SH-SY5Y (cell line): ENCODE results near the gene CES5A.

ENCODE experiments used
- GATA2 ChIP-seq: IDR thresholded peaks from 2 replicates; pipeline ENCODE4 v1.6.1; 2011; ENCODE audit warnings: mild to moderate bottlenecking, low read depth, low read length
- GATA3 ChIP-seq: IDR thresholded peaks from 2 replicates; pipeline ENCODE4 v1.6.1; 2011; ENCODE audit warnings: low read depth, mild to moderate bottlenecking, low read length, moderate library complexity

DNA sequence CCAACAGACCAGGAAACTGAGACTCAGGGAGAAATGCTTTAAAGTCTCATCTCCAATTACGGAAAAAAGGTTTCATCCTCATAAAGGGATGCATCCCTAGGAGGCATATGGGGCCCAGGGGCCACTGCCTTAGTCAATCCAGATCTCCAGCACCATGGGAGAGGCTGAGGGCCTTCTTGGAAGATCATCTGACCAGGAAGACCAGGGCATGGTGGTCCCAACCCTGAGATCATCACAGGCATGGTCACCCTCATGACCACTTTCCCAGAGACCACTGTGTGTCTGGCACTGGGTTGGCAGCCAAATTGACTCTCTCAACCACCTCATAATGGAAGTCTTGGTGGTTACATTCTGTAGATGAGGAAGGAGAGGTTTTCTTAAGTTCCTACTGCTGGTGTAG lies 23.4 kb upstream of the CES5A start:
- TF ChIP-seq GATA3 (no peak), GATA2 (no peak)
